ENCODE results near the gene ZBTB42.

Gene ZBTB42

DNA sequence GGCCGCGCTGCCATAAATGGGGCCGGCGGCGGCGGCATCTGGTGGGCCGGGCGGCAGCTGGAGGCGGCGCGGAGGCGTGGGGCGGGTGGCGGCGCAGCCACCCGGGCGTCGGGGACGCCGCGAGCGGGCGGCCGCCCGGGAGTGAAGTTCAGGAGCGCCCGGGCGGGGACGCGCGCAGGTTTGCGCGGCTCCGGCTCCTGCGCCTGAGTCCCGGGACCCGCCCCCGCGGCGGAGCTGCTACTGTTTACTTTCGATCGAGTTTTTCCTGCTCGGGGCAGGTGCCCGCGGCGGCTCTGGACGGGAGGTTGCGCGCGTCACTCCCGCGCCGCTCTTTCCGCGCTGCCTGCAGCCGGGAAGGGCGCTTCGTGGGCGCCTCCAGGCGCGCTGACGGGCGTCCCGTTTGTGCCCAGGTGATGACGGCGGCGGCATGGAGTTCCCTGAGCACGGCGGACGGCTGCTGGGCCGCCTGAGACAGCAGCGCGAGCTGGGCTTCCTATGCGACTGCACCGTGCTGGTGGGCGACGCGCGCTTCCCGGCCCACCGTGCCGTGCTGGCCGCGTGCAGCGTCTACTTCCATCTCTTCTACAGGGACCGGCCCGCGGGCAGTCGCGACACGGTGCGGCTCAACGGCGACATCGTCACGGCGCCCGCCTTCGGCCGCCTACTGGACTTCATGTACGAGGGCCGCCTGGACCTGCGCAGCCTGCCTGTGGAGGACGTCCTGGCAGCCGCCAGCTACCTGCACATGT, at the start of gene ZBTB42:
ZBTB42 (plus strand) TSS at position 331 of the 749 bp plus-strand sequence; CDS start at position 428, 97 bp downstream.
- peak; percentile 61 to 66 for DNase-seq

DNA sequence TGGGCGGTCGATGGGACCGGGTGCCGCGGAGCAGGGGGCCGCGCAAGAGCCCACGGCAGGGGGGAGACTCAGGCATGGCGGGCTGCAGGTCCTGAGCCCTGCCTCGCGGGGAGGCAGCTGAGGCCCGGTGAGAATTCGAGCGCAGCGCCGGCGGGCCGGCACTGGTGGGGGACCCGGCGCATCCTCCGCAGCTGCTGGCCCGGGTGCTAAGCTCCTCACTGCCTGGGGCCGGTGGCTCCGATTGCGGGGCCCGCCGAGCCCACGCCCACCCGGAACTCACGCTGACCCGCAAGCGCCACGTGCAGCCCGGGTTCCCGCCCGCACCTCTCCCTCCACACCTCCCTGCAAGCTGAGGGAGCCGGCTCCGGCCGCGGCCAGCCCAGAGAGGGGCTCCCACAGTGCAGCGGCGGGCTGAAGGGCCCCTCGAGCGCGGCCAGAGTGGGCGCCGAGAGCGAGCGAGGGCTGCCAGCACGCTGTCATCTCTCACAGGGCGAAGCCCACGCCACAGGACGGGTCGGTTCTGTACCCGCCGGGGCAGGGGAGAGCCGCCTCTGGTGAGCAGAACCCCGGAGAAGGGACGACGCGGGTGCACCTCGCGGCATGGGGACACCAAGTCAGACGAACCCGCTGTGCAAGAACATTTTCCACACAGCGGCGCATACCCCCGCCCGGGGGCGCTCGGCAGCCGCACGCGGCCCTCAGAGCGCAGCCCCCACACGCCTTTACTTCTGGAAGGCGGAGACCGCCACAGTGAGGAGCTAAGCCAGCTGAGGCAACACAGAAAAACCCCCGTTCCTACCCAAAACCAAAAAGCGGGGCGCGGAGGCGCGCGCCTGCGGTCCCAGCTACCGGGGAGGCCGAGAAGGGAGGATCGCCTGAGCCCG, 49.1 kb upstream of the ZBTB42 start:
- DNase-seq = no peak

DNA sequence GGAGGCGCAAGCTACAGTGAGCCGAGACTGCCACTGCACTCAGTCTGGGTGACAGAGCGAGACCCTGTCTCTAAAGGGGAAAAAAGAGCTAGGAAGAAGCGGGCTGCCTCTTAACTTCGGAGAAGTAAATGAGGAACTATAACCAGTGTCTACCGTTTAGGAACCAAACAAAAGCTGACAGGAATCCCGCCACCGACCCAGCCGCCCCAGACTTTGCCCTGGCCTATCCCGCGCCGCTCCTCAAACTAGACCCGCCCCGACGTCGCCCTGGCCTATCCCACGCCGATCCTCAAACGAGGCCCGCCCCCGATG, 48.5 kb upstream of the ZBTB42 start:
- DNase-seq = no peak

DNA sequence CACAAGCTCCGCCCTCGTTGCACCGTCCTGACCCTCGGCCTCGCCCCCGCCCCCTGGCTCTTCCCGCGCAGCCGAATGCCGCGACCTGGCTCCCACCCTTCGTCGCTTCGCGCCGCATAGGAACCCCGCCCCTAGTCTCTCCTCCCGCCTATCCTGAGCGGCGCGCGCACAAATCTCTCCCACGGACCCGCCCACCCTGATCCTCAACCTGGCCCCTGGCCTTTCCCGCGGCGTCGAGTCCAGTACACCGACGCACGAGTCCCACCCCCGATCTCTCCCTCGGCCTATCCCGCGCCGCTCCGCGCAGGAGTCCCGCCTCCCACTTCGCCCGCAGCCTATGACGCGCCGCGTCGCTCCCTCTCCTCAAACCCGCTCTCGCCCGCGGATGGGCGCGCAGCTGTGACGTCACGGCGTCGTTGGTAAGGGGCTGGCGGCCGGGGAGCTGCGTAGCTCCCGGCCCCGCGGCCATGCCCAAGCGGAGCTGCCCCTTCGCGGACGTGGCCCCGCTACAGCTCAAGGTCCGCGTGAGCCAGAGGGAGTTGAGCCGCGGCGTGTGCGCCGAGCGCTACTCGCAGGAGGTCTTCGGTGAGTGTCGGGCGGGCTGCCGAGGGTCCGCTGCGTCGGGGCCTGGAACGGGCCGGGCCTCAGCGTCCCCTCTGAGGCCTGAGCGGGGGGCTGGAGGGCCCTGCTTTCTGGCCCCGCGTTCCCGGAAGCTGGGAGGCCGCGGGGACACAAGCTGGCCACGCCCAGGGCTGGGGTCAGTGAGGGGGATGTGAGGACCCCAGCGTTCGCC, 48.0 kb upstream of the ZBTB42 start, which contains the start of gene SIVA1:
SIVA1 (plus strand) TSS at position 413 of the 793 bp plus-strand sequence; CDS start at position 468, 55 bp downstream.
- DNase-seq = peak; percentile 99

DNA sequence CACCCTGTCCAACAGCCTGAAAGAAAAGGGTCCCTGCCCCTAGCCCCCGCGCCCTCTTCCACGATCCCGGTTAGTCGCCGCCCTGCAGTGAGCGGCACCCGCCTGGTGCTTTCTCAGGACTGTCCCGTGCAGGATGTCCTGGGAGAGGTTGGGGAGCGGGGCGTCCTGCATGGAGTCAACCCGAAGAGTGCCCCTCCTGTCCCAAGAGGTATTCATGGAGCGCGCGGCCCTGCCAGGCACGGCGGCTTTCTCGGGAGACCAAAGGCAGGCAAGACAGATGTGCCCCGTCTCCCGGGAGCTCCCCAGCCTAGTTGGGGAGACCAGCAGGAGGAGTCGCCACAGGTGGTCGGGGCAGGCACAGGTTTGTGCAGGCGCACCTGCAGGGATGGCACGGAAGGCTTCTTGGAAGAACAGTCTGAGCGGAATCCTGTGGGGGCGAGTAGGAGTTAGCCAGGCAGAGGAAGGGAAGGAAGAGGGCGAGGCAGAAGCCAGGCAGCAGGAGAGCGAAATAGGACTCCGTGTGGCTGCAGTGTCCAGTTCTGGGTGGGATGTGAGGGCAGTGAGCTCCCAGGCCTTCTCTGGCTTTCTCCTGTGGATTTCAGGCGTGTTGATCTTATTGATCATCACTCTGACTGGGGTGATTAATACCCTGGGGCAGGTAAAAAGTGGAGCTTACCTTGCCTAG, 47.2 kb upstream of the ZBTB42 start:
- DNase-seq = no peak

DNA sequence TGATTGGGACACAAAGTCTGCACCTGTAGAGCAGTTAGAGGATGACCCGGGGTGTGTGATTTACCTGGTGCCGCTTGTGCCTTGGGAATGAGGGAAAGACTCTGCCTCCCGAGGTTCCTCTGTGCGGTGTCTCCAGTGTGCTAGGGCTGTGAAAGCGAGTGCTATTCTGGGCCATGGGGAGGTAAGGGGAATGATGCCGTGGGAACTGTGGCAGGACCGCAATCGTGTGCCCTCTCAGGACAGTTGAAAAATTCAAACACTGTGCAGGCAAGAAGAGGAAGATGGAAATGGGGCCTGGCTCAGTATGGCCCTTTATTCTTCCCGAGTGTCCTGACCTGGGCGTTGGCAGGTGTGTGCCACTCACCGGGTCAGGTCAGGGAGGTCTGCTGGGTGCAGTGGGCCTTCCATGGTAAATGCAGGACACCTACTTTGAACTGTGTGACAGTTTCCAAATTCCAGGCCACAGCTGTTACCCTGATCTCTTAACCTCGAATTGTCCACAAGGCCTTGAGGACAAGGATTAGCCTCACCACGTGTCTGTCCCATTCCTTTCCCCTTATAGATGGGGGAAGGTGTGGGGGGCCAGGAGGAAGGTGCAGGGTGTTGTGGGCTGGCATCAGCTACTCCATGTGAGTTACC, 46.6 kb upstream of the ZBTB42 start:
- DNase-seq = no peak

DNA sequence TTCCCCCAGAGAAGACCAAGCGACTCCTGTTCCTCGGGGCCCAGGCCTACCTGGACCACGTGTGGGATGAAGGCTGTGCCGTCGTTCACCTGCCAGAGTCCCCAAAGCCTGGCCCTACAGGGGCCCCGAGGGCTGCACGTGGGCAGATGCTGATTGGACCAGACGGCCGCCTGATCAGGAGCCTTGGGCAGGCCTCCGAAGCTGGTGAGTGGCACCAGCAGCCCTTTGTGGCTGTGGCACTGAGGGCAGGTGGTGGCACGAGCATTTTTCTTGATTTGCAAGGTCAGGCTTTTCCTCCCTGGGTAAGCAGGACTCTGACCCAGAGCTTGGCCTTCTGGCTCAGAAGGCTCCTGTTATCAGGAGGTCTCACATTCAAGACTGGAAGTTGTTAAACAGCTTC, 45.3 kb upstream of the ZBTB42 start:
- no peak for DNase-seq

DNA sequence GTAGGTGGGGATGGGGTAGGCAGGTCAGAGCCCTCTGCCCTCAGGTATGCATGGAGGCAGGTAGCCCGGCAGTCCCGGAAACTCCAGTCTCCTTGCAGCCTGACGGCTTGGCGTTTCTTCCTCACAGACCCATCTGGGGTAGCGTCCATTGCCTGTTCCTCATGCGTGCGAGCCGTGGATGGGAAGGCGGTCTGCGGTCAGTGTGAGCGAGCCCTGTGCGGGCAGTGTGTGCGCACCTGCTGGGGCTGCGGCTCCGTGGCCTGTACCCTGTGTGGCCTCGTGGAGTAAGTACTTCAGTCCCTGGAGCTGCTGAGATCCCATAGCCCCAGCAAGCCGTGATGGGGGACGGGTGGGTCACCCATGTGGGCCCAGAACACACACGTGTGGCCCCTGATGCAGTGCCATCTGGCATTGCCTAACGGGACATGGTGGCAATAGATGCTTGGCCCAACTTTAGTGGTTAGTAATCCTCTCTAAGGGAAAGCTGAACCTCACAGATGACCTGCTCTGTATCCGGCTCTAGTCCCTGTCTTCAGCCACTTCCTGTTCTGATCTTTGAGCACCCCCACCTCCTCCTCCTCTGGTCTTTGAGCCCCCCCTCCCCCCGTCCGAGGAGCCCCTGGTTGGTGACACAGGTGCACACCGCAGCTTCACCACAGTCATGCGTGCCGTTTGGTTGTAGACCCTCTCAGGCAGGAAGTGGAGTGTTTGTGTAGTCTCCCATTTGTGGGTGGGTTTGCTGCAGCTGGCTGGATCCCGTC, 44.2 kb upstream of the ZBTB42 start:
- DNase-seq = no peak

DNA sequence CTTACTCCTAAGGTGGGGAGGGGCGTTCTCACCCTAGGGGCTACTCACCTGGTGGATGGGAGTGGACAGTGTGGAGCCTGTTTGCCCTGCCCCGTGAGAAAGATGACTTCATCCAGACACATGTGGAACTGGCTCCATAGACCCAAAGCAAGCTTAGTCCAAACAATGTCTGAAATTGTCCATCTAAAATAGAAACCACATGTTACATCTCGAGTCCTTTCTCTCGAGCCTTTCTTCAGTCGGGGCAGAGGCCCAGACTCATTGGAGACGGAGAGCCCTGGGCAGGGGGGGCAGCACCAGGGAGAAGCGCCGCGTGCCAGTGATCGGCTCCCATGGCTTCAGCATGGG, 43.7 kb upstream of the ZBTB42 start:
- no peak for DNase-seq

DNA sequence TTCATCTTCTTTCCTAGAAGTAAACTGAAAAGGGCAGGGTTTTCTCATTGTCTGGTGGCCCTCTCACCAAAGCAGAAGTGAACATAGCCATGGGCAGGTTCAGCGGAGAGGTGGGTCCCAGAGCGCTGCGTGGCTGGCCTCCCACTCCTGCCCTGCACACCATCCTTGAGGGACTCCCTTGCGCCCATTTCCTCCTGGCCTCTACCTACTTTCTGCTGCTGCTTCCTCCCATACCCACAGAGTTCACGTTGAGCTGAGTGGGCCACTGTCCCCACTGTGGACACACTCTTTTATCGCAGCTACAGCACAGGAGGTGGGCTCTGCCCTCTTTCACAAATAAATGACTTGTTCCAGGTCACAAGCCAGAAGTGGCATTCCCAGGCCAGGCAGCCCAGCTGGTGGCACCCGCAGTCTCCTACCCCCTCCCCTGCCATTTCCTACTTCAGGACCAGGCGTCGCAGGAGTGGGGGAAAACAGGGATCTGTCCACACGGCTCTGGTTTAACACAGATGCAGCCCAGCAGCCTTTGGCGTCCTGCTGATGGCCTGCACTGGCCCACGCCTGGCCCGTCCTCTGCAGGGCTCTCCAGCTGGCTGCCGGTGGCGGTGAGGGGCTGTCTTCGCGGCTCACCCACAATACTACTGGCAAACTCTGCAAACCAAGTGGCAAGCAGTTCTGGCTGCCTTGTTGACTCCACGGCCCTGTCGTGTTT, 43.1 kb upstream of the ZBTB42 start:
- DNase-seq = no peak

DNA sequence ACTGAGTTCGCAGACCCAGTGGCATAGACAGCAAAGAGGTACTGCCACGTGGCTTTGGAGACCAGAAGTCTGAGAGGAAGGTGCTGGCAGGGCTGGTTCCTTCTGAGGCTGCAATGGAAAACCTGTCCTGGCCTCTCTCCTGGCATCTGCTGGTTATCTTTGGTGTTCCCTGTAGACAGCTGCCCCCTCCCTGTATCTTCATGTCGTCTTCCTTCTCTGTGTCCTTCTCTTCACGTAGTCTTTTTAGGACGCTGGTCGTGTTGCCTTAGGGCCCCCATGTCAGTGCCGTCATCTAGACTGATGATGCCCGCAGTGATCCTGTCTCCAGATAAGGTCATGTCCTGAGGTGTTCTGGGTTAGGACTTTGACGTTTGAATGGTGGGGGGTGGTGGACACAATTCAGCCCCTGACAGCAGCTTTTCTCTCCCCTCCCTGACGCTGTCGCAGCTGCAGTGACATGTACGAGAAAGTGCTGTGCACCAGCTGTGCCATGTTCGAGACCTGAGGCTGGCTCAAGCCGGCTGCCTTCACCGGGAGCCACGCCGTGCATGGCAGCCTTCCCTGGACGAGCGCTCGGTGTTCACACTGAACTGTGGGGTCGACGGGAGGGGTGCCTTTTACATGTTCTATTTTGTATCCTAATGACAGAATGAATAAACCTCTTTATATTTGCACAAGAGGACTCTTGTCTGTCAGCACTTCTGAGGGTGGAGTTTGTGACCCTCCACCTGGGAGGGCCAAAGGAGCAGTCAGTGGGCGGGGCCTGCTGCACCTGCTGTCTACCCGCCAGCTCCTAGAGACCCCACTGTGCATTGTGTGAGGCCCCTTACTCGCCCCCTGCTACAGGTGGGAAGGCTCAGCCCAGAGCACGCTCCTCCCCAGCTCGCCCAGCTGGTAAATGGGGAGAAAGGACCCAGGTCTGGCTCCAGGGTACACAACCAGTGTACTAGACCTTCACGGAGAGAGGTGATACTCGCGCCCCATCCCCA, 41.6 kb upstream of the ZBTB42 start:
- DNase-seq = no peak

DNA sequence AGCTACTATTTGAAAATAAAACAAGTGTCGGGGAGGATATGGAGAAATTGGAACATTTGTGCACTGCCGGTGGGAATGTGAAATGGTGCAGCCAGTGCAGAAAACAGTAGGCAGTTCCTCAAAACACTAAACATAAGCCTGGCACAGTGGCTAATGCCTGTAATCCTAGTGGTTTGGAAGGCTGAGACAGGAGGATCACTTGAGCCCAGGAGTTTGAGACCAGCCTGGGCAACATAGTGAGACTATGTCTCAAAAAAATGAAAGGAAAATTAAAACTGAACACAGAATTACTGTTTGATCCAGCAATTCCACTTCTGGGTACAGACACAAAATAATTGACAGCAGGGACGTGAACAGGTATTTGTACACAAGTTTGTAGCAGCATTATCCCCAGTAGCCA, 35.4 kb upstream of the ZBTB42 start:
- DNase-seq = no peak

DNA sequence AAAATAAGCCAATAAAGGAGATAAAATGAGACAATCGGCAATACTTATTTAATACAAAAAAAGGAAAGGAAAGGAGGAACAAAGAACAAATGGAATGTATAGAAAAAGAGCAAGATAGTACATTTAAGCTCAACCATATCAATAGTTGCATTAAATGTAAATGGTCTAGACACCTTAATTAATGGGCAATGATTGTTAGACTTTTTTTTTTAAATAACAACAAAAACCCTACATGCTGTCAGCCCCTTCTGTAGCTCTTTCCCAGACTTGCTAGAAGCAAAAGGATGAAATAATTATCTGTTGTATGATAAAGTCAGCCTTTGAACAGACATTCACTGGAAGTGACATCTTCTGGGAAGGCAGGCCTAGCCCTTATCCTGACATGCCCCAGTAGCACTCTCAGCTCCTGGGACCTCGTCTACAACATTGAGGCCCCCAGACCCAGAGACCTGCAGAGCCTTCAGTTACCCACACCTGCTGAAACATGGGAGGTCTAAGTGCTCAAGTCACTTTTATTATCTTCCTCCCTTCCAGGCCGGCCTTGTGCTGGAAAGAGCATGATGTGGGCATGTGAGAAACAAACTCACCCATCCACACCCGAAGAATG, 34.5 kb upstream of the ZBTB42 start:
- DNase-seq = no peak

DNA sequence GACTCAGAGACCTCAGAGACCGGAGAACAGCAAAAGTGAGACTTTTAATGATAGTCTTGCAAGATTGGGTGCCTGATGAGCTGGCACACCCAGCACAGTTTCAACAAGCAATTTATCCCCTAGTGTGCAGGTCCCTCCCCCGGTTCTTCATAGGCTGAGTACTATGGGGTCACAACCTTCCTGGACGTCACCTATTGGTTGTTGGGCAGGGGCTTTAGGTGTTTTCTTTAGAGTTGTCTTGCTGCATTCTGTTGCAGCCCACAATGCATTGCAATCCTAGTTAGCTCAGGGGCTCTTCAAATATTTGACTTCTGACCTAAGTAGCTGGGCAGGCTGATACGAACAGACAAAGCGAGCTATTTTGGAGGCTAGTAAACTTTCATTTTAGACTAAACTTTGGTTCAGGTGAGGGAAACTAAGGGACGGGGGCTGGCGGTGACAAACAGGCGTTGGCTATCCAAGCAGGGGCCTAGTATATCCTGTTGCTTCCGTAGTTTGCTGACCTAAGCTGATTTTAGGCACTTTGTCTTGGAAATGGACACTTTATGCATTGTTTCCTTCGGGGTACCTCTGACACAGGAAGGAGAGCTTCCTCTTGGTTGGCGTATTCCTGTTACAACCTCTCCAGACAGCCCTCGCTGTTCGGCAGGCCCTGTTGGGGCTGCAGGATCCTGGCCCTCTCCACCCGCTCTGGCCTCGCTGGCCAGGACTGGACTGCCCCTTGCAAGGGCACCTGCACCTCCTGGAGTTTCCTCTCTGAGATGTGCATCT, 33.9 kb upstream of the ZBTB42 start:
- no peak for DNase-seq

DNA sequence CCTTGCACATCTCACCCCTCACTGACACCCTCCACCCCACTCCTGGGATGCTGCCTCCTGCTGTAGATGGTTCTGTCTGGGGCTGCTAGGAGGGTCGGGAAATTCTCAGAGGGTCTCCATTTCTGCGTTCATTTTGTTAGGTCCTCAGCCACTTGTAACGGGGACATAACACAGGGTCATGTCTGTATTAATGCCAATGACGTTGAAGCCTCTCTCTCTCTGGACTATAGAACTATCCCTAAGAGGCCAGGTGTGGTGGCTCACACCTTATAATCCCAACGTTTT, 33.3 kb upstream of the ZBTB42 start:
- DNase-seq = no peak

DNA sequence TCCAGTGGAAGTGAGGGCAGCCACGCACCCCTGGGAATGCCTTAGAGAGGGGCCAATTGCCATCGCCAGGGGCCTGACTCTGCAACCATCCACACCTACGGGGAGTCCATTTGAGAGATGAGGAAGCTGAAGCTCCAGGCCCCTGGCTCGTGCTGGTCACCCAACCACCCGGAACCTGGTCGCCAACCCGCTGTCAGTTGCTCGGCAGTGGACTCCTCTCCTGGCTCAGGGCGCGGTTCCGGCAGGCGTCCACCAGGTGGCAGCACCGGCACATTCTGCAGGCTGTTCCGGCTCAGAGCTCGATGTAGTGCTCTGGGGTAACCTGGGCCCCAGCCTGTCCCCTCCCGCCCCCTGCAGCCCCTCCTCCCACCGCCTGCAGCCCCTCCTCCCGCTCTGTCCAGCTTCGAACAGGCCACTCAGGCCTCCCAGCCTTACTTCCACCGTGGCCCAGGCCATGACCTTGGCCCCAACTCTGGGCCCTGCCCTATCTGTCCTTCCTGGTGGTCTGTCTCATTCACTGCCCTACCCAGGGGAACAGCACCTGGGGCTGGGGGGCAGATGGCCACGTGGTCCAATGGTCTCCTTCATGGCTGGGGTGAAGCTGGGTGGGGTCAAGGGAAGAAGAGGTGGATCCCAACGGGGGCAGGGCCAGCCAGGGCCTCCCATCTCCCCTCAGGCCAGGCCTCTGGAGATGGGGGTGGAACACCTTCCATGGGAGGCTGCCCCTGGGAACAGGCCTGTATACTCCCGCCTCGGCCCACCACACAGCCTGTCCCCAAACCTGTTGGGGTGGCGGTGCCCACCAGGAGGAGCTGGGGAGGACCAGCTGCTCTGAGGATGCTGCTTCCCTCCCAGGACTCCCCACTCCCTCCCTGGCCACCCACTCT, 32.2 kb upstream of the ZBTB42 start:
- DNase-seq = peak; percentile 89 to 94

DNA sequence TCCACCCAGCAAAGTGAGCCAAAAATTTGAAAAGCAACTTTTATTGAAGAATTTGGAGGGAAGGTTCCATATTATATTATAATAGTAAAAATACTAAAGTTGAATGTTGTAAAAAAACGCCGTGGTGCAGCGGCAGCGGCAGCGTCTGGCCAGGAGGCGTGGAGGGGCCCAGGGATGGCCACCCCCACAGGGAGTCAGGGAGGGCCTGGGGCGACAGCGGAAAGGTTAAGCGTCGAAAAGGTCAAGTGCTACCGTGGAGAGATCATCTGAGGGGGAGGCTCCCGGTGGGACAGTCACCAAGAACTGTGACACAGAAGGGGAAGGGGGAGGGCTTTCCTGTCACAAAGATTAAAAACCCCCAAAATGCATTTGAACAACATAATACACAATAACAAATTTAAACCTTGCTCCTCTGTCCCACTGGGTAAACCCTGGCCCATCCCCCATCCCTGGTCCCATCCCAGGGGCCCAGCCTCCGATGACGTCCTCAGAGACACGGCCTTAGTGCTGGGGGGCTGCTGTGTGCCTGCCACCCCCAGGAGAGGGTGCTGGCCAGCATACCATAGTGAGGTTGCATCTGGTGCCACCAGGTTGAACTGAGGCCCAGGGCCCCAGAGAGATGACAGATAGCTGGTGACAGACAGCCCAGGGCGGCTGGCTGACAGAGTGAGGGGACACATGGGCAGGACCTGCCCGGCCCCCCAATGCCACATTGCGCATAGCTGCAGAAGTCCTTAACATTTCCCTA, 31.4 kb upstream of the ZBTB42 start:
- no peak for DNase-seq
